Heart right ventricle (tissue), 16 donors: ENCODE results near the gene CORO1C. TPM values are rescaled to one million over a fixed set of nuclear protein-coding genes. Genes with fewer than 3 reads are reported as not detected.
A peak's percentile ranks its signal among the peaks of the same experiment; 100 is the strongest.

Experiments
- ATAC-seq, 8 donors: fragments of 200-7000 bp; cut with Tn5 transposase; one replicate each; pipeline ENCODE4 v1.9.1; 2020; ENCODE audit warnings: mild to moderate bottlenecking in 8 of 8, moderate library complexity in 8 of 8, moderate number of reproducible peaks in 1 of 8
- DNase-seq, 2 donors: peaks; one replicate each; pipeline ENCODE4 v3.0.0-alpha.2; 2020
- H3K27ac ChIP-seq, 10 donors: fragments of 200-600 bp; sonication (generic) in 2 of 10; one replicate each; pipeline versions ENCODE4 v1.5.0 to v1.8.0; 2020 to 2022; ENCODE audit warnings: mild to moderate bottlenecking in 3 of 10
- H3K27me3 ChIP-seq, 7 donors: fragments of 200-600 bp; one replicate each; pipeline ENCODE4 v1.8.0; 2021 to 2022; ENCODE audit warnings: mild to moderate bottlenecking in 2 of 7
- H3K36me3 ChIP-seq, 9 donors: fragments of 200-600 bp; sonication (generic) in 1 of 9; one replicate each; pipeline versions ENCODE4 v1.5.0 to v1.8.0; 2020 to 2022; ENCODE audit warnings: mild to moderate bottlenecking in 2 of 9
- H3K4me1 ChIP-seq, 9 donors: fragments of 200-600 bp; sonication (generic) in 1 of 9; one replicate each; pipeline versions ENCODE4 v1.5.0 to v1.8.0; 2020 to 2022; ENCODE audit warnings: mild to moderate bottlenecking in 4 of 9
- H3K4me3 ChIP-seq, 10 donors: fragments of 200-600 bp; sonication (generic) in 2 of 10; one replicate each; pipeline versions ENCODE4 v1.5.0 to v1.8.0; 2020 to 2022; ENCODE audit warnings: mild to moderate bottlenecking in 7 of 10, moderate library complexity in 2 of 10
- H3K9me3 ChIP-seq, 11 donors: fragments of 200-600 bp in 10 of 11; sonication (generic) in 2 of 11; one replicate each; pipeline versions ENCODE4 v1.5.0 to v1.8.0; 2013 to 2022; ENCODE audit warnings: mild to moderate bottlenecking in 2 of 11, control low read depth in 1 of 11, moderate library complexity in 1 of 11
- WGBS, 2 donors: extraction: QIAGEN DNeasy Blood & Tissue Kit; methylation state at CpG; one replicate each; pipeline ENCODE4 v1.1.7; 2013; ENCODE audit warnings: inconsistent platforms in 1 of 2; 5-methylcytosine and 5-hydroxymethylcytosine counted together
- intact Hi-C, 10 donors: fragments of 100-400 bp; cut with DNase I; formaldehyde crosslinking; loops; one replicate each; pipeline versions ENCODE4 v1.11.1 to v1.14.2; 2022
- polyA plus RNA-seq, 2 donors: library from polyadenylated mRNA; stranded (reverse); fragments of 200-250 nt; gene quantifications; one replicate each; pipeline ENCODE4 v1.2.3, GENCODE V29; 2013
- total RNA-seq, 10 donors: library from RNA; stranded (reverse); fragmentation: NEBNext Ultra II Directional in 3 of 10; extraction: Animal tissue kit (Norgen Biotek cat#: 25700) in 3 of 10; gene quantifications; one replicate each; pipeline versions ENCODE4 v1.2.1 to v1.2.4, GENCODE V29; 2021 to 2023
- TF ChIP-seq, protein P1 (sequence below), 9 donors: fragments of 200-600 bp; sonication (generic) in 2 of 9; IDR thresholded peaks; one replicate each; pipeline versions ENCODE4 v1.5.0 to v1.8.0; 2021 to 2022; ENCODE audit warnings: antibody characterized with exemption in 9 of 9, mild to moderate bottlenecking in 5 of 9, moderate library complexity in 1 of 9
- donor health status: Arrhythmogenic right ventricular cardiomyopathy.
- donor health status: ischemic (EF 13 %, LVEDD 7.1; RV severe dilation, severe dysfunction).
- donor health status: healthy with polysubstance abuse.
- donor health status: DM: no; HTN: yes; CAD: no.
- donor health status: DM: no; HTN: no; CAD: no.
- donor health status: ischemic (EF 25% LVEDD 6.9; RV normal size, moderate dysfunction).
- donor health status: ischemic (EF 25% LVEDD 5.7; RV mildly dilated, moderate dysfunction).
- donor health status: healthy.
- donor health status: DM: yes; HTN: yes; CAD: no.
- donor health status: Ischemic cardiomyopathy.
- donor health status: ischemic (EF 35%, LVEDD 5.7; RV mildly dilated, moderate dysfunction).
- donor health status: nonischemic (EF 11% LVEDD 7.7; RV severe dilation, severe dysfunction).
- donor health status: DM: yes; HTN: yes; CAD: no.
- donor health status: PGD.
- donor health status: ischemic (EF 29% LVEDD 5.4; RV normal size, mild dysfunction).
- donor health status: nonischemic (EF 23%, LVEDD 6.1; RV moderate dilation, normal function).

CORO1C gene
- total and polyA plus RNA-seq, 12 donors, result 25.5 to 88.6 (median 58.2) TPM

DNA sequence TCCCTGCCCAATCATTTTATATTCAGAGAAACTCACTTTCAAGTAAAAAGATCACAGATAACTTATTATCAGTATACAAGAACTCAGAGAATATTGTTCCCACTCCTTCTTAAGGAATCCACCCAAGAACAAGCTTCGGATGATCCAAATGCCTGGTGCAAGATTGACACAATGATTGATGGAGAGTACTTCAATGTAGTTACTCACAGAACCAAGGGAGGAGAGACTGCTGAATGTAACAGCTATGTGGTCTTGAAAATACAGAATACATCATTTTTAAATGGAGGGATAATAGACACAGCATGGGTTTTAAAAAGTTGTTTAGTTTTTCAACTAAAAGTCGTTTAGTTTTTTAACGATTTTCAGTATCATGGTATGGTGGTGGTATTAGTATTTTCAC lies 59.3 kb downstream of the CORO1C start:
- DNase-seq, result no peak
- Histone ChIP-seq H3K27me3 (no peaks in the 10 kb centered on the region), H3K9me3 (no peaks in the 10 kb centered on the region), H3K36me3 (peaks cover 0 to 54% (median 1%) of the 10 kb centered on the region in 9 donors), H3K4me3 (no peak overlapping the region), H3K4me1 (peaks cover 4 to 50% (median 28%) of the 10 kb centered on the region in 9 donors), H3K27ac (no peak overlapping the region)
- 91 to 94% methylated on average over 3 of the region's 3 CpGs for WGBS, 2 donors
- intact Hi-C loops, result loop anchor here in 1 of 10 donors (10.0 kb wide), 1 partner anchor 53 kb away; no protein-coding TSS in a partner anchor
- no peak for ATAC-seq
- TF ChIP-seq, protein P1, sequence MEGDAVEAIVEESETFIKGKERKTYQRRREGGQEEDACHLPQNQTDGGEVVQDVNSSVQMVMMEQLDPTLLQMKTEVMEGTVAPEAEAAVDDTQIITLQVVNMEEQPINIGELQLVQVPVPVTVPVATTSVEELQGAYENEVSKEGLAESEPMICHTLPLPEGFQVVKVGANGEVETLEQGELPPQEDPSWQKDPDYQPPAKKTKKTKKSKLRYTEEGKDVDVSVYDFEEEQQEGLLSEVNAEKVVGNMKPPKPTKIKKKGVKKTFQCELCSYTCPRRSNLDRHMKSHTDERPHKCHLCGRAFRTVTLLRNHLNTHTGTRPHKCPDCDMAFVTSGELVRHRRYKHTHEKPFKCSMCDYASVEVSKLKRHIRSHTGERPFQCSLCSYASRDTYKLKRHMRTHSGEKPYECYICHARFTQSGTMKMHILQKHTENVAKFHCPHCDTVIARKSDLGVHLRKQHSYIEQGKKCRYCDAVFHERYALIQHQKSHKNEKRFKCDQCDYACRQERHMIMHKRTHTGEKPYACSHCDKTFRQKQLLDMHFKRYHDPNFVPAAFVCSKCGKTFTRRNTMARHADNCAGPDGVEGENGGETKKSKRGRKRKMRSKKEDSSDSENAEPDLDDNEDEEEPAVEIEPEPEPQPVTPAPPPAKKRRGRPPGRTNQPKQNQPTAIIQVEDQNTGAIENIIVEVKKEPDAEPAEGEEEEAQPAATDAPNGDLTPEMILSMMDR (IDR thresholded peaks at IDR 0.05), result no peak

DNA sequence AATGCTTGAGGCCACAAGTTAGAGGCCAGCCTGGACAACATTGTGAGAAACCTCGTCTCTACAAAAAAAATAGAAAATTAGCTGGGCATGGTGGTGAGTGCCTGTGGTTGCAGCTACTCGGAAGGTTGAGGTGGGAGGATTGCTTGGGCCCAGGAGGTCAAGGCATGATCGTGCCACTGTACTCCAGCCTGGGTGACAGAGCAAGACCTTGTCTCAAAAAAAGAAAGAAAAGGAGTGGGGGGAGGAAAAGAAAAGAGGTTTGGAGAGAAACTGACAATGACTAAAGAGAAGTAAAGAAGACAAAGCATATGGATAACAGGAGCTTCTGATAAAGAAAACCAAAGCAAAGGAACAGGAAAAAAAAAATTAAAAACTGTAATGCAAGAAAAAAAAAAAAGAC lies 60.2 kb downstream of the CORO1C start:
- Histone ChIP-seq H3K36me3 (peaks cover 0 to 44% (median 0%) of the 10 kb centered on the region in 9 donors), H3K9me3 (no peaks in the 10 kb centered on the region), H3K4me3 (no peak overlapping the region), H3K27me3 (no peaks in the 10 kb centered on the region), H3K4me1 (peaks cover 4 to 51% (median 37%) of the 10 kb centered on the region in 9 donors), H3K27ac (no peak overlapping the region)
- no peak for DNase-seq
- ATAC-seq, result no peak
- intact Hi-C loops, result loop anchor here in 1 of 10 donors (10.0 kb wide), 1 partner anchor 54 kb away; no protein-coding TSS in a partner anchor
- TF ChIP-seq, protein P1 (IDR thresholded peaks at IDR 0.05), result no peak
- WGBS, 2 donors, result 91 to 94% methylated on average over 3 of the region's 3 CpGs

DNA sequence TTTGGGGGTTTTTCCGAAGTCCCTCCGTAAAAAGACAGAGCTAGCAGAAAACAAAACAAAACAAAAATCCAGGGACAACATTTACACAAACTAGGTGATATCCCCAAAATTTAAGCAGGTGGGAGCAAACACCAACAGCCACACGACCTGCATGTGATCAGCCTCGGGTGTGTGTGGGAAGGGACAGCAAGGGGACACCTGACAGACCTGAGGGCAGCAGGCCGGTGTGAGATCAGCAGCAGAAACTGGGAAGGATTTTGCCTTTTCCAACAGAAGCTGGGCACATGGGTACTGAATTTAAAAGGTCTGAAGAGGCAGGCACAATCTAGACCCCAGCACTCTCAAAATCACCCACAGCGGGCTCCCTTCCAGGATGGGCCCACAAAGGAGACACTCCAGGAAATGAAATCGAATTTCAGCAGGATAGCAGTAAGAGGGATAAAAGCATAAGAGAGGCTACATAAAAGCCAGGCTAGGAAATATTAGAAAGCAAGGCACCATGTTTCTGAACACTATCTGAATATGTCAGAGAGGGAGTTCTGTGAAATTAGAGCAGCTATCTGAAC lies 61.2 kb downstream of the CORO1C start:
- Histone ChIP-seq H3K36me3 (peaks cover 0 to 35% (median 0%) of the 10 kb centered on the region in 9 donors), H3K27ac (peak overlapping the region in 3 of 10 donors; percentile 1 to 35 (median 9)), H3K4me3 (no peak overlapping the region), H3K4me1 (peaks cover 4 to 61% (median 47%) of the 10 kb centered on the region in 9 donors), H3K9me3 (no peaks in the 10 kb centered on the region), H3K27me3 (no peaks in the 10 kb centered on the region)
- intact Hi-C loops, result loop anchor here in 1 of 10 donors (10.0 kb wide), 1 partner anchor 55 kb away; no protein-coding TSS in a partner anchor
- ATAC-seq, result no peak
- TF ChIP-seq, protein P1 (IDR thresholded peaks at IDR 0.05), result no peak
- WGBS, 2 donors, result 81 to 83% methylated on average over 7 of the region's 7 CpGs
- no peak for DNase-seq

DNA sequence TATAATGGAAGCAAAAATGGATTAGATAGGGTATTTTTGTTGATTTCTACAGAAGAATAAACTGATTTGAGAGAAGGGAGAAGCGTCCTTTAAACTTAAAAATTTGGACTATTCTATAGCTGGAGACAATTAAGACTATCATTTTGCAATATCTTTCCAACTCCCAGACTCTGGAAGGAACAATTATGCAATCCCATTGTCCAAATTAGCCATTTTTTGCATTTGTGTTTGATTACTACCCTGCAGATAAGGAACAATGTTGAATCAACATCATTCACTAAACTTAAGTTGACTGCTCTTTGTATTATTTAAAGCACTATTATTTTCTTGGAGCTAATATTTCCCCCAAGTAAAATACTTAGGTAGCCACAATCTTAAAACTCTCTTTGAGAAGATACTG lies 62.8 kb downstream of the CORO1C start:
- intact Hi-C loops, result loop anchor here in 9 of 10 donors (5.0 to 10.0 kb wide), 10 partner anchors 64 to 426 kb away; partner anchors contain the start of genes ALKBH2 (in 3 of the 9), SSH1 (in 3 of the 9), UNG (in 3 of the 9) and CORO1C (in 1 of the 9)
- Histone ChIP-seq H3K4me3 (no peak overlapping the region), H3K27me3 (no peaks in the 10 kb centered on the region), H3K27ac (peak overlapping the region in 2 of 10 donors; percentile 83 to 86), H3K4me1 (peaks cover 7 to 76% (median 62%) of the 10 kb centered on the region in 9 donors), H3K9me3 (no peaks in the 10 kb centered on the region), H3K36me3 (peaks cover 0 to 21% (median 0%) of the 10 kb centered on the region in 9 donors)
- no peak for DNase-seq
- no peak for ATAC-seq
- TF ChIP-seq, protein P1 (IDR thresholded peaks at IDR 0.05), result no peak
- WGBS, 2 donors, result 83 to 88% methylated on average over 1 of the region's 1 CpG
